GM18505 (cell line): ENCODE measurements around the gene SCAMP1.
"Not testable (repeated sequence)": the region's sequence is repeated elsewhere in the genome, so short reads cannot be mapped to it uniquely, and the experiment has no call there.

Experiments
- ATAC-seq: cut with Tn5 transposase; IDR thresholded peaks from one replicate; pipeline ENCODE4 v1.9.1; 2021; ENCODE audit not compliant: unreplicated experiment
- POLR2A ChIP-seq: IDR thresholded peaks from 4 replicates; pipeline ENCODE4 v1.6.1; 2011; ENCODE audit warnings: borderline replicate concordance; ENCODE audit not compliant: insufficient read depth, insufficient read length; ENCODE audit errors: extremely low read depth

SCAMP1 gene

DNA sequence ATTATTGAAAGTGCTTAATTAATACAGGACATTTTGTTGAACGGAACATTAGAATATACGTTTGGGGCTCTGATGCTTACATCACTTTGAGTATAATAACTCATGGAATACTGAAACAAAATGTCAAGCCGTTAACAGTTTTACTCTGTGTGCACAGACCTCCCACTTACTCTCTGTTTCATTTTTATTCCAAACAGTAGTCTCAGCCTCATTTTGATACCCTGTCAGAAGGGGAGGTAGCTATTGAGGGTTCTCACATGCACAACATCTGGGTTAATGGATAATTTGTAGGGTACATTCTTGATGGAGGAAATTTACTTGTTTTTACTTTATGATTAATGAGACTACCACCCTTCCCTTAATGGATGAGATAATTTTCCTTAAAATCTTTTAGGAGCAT lies 59.0 kb downstream of the SCAMP1 start:
- TF ChIP-seq POLR2A = no peak
- ATAC-seq = no peak

DNA sequence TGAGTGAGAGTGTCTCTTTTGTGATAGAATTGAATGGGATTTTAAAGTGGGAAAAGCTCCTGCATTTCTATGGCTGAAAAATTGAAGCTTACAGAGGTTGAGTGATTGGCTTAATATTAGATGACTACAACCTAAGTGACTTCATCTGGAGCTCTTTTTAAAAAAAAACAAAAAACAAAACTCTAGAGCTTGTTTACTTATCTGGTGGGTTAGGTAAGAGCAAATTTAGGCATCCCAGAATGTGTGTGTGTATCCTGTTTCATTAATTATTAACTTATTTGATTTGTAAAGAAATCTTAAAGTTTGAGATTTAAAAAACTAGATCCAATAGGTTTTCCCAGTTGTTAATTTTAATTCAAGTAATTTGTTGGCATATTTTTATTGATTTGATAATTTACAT lies 60.1 kb downstream of the SCAMP1 start:
- no peak for TF ChIP-seq POLR2A

DNA sequence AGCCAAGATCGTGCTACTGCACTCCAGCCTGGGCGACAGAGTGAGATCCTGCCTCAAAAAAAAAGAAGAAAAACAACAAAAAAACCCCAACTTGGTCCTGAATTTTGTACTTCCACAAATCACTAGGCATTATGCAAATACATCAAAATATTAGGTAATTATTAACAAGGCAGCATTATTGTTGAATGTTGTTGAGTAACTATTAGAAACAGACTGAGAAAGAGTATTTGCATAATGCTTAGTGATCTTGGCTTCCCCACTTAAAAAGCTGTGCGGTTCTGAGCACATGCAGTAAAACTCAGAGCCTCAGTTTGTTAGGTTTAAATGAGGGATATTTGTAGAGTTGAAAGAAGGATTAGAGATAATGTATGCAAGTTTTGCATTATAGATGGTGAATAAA lies 64.2 kb downstream of the SCAMP1 start:
- no peak for ATAC-seq

More for the DNA sequence above, 60.1 kb downstream of the SCAMP1 start:
- ATAC-seq = no peak

DNA sequence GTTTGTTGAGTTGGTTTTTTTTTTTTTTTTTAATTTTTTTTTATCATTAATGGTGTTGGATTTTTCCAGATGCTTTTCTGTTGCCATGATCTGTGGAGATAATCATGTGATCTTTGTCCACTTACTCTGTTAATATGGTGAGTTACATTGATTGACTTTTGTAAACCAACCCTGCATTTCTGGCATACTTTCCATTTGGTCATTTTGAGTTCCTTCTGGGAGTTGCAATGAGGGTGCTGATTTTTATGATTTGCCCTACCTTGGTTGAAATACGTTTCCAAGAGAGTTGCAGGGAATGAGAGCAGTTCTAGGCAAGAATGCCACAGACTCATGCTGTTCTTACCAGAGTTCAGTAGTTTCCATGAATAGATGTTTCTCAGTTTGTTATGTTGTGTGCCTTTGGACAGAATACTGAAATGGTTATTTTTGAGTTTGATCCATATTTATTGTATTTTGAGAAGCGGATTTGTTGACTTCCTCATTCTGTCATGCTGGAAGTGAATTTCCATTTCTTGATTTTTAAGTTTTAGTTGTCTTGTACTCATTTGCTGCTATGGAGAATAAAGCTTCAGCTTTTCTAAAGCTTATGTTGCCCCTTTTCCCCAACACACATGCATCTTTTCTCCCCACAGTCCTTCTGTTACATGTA lies 69.0 kb downstream of the SCAMP1 start:
- no peak for ATAC-seq
- TF ChIP-seq POLR2A = no peak

More for the DNA sequence above, 64.2 kb downstream of the SCAMP1 start:
- TF ChIP-seq POLR2A = no peak

DNA sequence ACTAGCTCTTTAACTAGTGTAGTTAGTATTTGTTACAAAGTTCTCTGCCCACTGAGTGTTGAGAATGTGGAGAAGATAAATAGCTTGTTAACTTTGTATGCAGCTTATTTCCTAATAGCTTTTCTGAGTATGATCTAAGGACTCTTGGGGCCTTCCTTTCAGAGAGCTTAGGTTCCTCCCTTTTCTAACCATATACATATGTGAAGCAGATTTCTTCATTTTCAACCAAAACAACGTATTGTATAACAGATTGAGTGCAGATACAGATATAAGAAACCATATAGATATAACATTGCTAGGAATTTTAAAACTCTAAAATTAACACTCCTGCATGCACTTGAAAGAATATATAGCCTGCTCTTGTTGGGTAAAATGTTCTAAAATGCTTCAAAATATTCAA lies 70.4 kb downstream of the SCAMP1 start:
- TF ChIP-seq POLR2A = no peak
- no peak for ATAC-seq

DNA sequence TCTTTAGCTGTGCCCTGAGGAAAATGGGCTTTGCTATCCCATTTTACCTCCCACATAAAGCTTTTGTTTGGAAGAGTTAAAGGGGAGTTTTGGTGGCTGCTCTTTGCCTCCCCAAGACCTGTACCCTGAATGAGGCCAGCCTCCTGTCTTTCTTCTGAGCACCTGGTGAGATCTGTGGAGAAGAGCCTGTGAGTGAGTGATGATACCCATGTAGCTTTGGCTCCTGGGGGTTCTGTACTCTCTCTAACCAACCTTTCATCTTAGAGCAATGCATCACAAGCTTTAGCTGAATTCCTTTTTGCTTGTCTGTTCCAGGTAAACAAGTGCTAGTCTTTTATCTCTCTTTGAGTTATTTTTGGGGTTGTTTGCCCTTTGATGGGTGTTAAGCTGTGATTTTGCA lies 73.6 kb downstream of the SCAMP1 start:
- TF ChIP-seq POLR2A = no peak

DNA sequence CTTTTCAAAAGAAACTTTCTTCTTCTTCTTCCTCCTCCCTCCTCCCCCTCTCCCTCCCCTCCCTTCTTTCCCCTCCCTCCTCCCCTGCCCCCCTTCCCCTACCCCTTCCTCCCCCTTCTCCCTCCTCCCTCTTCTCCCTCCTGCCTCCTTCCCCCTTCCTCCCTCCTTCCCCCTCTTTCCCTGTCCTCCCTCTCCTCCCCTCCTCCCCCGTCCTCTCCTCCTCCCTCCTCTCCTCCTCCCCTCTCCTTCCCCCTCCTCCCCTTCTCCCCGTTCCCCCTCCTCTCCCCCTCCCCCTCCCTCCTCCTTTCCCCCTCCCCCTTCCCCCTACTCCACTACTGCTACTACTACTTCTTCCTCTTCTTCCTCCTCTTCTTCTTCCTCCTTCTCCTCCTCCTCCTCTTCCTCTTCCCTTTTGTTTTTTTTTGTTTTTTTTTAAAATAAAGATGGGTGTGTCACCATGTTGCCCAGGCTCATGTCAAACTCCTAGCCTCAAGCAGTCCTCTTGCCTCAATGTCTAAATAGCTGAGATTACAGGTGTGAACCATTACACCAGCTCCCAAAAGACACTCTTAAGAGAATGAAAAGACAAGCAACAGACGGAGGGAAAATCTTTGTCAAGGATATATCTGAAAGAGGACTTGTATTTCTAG lies 87.5 kb downstream of the SCAMP1 start:
- ATAC-seq = no peak

More for the DNA sequence above, 73.6 kb downstream of the SCAMP1 start:
- no peak for ATAC-seq

DNA sequence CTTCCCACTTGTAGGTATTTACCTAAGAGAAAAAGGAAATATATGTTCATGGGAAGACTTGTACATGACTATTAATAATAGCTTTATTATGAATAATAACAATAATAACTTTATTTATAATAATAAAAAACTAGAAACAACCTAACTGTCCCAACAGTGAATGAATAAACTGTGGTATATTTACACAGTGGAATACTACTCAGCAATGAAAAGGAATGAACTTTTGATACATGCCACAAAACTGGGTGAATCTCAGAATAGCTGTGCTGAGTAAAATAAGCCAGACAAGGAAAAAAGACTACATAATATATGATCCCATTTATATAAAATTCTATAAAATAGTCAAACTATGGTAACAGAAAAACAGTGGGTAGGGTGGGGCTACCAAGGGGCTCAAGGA lies 88.7 kb downstream of the SCAMP1 start:
- no peak for TF ChIP-seq POLR2A
- no peak for ATAC-seq

More for the DNA sequence above, 87.5 kb downstream of the SCAMP1 start:
- no peak for TF ChIP-seq POLR2A

DNA sequence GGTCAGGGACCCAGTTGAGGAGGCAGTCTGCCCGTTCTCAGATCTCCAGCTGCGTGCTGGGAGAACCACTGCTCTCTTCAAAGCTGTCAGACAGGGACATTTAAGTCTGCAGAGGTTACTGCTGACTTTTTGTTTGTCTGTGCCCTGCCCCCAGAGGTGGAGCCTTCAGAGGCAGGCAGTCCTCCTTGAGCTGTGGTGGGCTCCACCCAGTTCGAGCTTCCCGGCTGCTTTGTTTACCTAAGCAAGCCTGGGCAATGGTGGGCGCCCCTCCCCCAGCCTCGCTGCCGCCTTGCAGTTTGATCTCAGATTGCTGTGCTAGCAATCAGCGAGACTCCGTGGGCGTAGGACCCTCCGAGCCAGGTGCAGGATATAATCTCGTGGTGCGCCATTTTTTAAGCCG lies 97.1 kb downstream of the SCAMP1 start:
- not testable (repeated sequence) for ATAC-seq

DNA sequence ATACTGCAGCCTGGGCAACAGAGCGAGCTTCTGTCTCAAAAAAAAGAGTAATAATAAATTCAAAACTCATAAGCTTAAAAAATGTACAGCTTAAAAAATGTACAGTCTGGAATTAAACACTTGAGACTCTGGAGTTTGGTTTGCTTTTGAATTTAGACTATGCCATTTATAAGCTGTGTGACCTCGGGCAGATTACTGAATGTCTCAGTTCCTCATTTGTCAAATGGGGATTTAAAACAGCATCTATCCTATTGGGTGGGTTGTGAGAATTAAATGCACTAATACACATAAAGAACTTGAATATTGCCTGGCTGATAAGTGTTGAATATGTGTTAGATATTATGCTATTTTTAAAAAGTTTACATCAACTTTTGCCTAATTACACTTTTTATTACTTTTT lies 98.4 kb downstream of the SCAMP1 start:
- TF ChIP-seq POLR2A = no peak
- no peak for ATAC-seq

DNA sequence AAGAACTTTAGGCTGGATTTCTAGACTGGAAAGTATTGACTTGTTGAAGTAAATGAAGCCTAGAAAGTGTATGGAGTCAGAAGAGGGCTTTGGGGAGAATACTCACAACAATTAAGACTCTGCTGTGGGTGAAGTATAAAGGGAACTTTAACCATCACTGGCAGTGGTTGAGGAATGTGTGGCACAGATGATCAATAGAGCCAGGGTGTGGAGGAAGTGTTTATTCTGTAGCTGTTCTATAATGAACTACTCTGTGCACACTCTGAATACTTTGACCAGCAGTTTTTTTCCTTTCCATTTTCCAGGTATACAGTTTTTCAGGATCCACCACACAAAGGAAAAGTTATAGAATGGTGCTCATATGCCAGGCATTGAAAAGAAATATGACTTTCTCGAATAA lies 106.7 kb downstream of the SCAMP1 start:
- TF ChIP-seq POLR2A = no peak
- no peak for ATAC-seq

DNA sequence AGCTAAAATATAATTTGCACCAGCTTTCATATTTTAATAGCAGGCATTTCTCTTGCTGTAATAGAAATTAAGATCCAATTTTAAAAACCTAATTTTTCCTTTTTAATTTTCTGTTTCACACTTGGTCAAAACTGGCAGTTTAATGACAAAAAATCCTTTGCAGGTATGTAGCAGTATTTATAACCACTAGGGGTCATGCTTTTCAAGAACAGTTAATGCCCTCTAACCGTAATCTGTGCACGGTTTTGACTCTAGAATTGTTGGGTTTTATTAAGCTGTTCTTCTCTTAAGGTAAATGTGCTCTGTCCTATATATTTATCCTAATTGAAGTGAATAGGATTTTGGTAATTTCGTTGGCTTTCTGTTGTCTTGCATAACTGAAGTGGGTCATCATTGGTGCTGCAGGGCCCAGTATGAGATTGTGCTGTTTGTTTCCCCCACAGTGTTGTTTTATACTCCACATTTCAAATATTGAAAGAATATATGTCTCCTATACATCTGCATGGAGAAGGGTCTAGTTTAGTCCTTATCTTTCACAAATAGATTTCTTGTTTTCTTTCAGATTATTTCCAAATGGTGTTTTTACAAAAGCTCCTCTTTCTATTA lies 107.4 kb downstream of the SCAMP1 start:
- TF ChIP-seq POLR2A = no peak
- ATAC-seq = no peak

DNA sequence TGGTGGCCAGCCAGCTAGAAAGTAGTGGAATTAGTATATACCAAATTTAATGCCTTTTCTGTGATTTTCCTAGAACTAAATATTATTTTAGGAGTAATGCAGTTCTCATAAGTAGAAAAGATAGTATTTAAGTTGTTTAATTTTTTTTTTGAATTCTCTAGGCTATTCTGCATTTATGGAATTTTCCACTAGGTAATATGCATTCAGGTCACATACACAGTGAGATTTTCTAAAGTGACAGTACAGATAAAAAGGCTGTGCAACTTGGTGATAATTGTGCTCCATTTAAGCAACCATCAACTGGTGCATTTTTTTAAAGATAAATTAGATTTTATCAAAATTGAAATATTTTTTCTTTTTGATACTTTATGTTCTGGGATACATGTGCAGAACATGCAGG lies 111.5 kb downstream of the SCAMP1 start:
- TF ChIP-seq POLR2A = no peak
- no peak for ATAC-seq

DNA sequence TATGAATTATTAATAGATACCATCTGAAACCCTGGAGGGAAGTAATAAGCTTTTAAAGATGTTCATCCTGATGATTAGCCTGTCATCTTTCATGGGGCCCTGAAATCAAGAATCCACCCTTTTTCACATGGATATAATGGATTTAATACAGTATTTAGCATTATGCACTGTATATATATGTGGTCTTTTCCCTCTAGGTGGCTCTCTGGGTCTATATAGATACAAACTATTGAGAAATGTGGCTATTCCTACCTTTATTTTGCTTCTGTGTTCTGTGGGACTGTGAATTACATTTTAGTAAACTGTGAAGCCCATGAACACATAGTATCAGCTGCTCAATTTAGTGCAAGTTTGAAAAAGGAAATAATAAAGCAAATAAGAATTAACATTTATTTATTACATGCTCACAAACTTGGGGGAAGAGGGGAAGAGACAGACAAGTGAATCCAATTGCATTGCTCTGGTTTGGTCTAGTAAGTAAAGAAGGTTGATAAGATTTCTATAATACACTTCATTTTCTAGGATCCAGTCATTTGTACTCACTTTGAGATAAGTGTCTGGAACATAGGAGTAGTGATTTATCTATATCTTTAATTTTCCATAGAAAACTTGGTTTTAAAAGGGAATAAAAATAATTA lies 112.2 kb downstream of the SCAMP1 start:
- TF ChIP-seq POLR2A = no peak
- ATAC-seq = no peak
